Measurements from ENCODE around the gene ITGAX.

ITGAX gene

GRCh38 chr16:31350275-31351005, 4.5 kb upstream of the ITGAX start:
- DNase-seq = no peak

GRCh38 chr16:31351246-31351941, 3.6 kb upstream of the ITGAX start:
- no peak for DNase-seq

- no peak for DNase-seq
These were observed 3.0 kb upstream of the ITGAX start for GRCh38 chr16:31351942-31352325.

- no peak for DNase-seq
These were observed 2.4 kb upstream of the ITGAX start for GRCh38 chr16:31352376-31353115.

GRCh38 chr16:31355431-31356100, 590 bp downstream of the ITGAX start:
- no peak for DNase-seq

GRCh38 chr16:31356566-31357323, 1.8 kb downstream of the ITGAX start:
- no peak for DNase-seq

GRCh38 chr16:31357324-31358109, 2.5 kb downstream of the ITGAX start:
- DNase-seq = no peak

- no peak for DNase-seq
These were observed 5.3 kb downstream of the ITGAX start for GRCh38 chr16:31360251-31360650.

GRCh38 chr16:31361201-31362110, 6.5 kb downstream of the ITGAX start:
- DNase-seq = no peak

GRCh38 chr16:31362476-31363405, 7.8 kb downstream of the ITGAX start:
- DNase-seq = no peak

GRCh38 chr16:31363721-31364120, 8.7 kb downstream of the ITGAX start:
- no peak for DNase-seq

- no peak for DNase-seq
These were observed 9.4 kb downstream of the ITGAX start for GRCh38 chr16:31364421-31364820.

GRCh38 chr16:31365131-31365865, 10.3 kb downstream of the ITGAX start:
- no peak for DNase-seq

GRCh38 chr16:31367853-31368252, 12.9 kb downstream of the ITGAX start:
- no peak for DNase-seq

GRCh38 chr16:31371008-31371407, 16.0 kb downstream of the ITGAX start:
- DNase-seq = no peak

GRCh38 chr16:31371619-31372484, 16.9 kb downstream of the ITGAX start:
- no peak for DNase-seq

- DNase-seq = no peak
These were observed 18.3 kb downstream of the ITGAX start for GRCh38 chr16:31373235-31373634.

GRCh38 chr16:31375231-31375630, 20.3 kb downstream of the ITGAX start:
- no peak for DNase-seq

Measured in DMS79 (cell line).